ENCODE data around the gene GHR. TPM values are rescaled to one million over a fixed set of nuclear protein-coding genes. Genes with fewer than 3 reads are reported as not detected.
A peak's percentile ranks its signal among the peaks of the same experiment; 100 is the strongest.
"Not testable (repeated sequence)": the region's sequence is repeated elsewhere in the genome, so short reads cannot be mapped to it uniquely, and the experiment has no call there.

Gene GHR
- total RNA-seq, 1 experiment from 2014 or later: not detected

DNA sequence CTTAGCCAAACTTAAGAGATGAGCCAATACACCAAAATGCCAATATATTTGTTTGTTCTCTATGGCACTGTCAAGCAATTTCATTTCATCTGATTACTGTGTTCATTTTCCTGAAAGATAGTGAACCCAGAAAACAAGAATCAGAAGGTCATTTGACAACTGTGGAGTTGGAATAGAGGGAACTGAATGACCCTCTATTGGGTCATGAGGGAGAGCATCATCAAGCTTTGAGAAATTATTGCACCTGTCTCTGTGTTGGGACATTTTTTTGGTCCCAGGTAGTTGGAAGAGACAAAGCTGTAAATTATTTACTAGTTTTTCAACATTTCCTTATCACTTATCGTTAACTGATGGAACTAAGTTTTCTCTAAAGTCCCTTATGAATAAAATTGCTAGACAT lies 129.4 kb downstream of the GHR start:
- in situ Hi-C loops (cut with HindIII; ENCODE audit: low sequenced_read_pairs): no loop called here
- no peak for DNase-seq (ENCODE audit: low spot score)

- DNase-seq (ENCODE audit: low spot score): no peak
- in situ Hi-C loops (cut with HindIII; ENCODE audit: low sequenced_read_pairs): no loop called here
Observed at GRCh38 chr5:42553461-42553860, 130.2 kb downstream of the GHR start.

GRCh38 chr5:42555010-42555409 lies 131.8 kb downstream of the GHR start:
- in situ Hi-C loops (cut with HindIII; ENCODE audit: low sequenced_read_pairs): no loop called here
- no peak for DNase-seq (ENCODE audit: low spot score)

- in situ Hi-C loops (cut with HindIII; ENCODE audit: low sequenced_read_pairs): no loop called here
- no peak for DNase-seq (ENCODE audit: low spot score)
Observed at GRCh38 chr5:42555797-42556196, 132.6 kb downstream of the GHR start.

DNA sequence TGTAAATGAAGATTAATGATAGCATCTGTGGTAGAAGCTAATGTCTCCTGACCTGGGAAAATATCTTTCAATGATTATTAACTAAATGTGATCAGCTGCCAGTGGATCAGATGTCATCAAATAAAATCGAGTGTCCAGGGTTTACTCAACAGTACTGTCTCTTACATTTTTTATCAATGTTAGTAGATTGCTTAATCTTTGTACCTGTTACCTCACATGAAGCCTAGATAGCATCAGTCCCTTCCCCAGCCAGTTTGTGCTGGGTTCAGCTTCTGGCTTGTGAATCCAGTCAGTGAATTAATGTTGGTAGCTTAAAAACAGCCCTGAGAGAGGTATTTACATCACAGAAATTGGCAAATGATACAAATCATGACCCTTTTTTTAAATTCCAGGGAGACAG lies 134.4 kb downstream of the GHR start:
- in situ Hi-C loops (cut with HindIII; ENCODE audit: low sequenced_read_pairs): no loop called here
- DNase-seq (ENCODE audit: low spot score): no peak

DNA sequence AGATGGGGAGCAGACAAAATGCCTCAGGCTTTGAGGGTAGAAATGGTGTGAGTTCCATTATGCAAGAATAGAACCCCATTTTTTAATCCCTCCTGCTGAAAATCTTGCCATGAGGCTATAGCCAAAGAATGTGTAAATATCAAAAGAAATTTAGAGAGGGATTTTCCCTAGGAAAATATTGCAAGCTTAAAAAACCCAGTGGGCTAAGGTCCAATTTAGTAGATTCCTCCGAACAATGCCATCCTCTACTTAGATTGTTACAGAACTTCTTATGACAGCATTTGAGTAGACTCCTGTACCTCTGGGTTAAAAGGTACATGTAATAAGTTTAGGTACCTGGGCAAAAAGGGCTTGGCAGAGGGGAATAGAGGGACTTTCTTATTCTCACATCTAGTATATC lies 138.4 kb downstream of the GHR start:
- DNase-seq (ENCODE audit: low spot score): no peak
- in situ Hi-C loops (cut with HindIII; ENCODE audit: low sequenced_read_pairs): no loop called here

GRCh38 chr5:42564689-42565356 lies 141.6 kb downstream of the GHR start:
- in situ Hi-C loops (cut with HindIII; ENCODE audit: low sequenced_read_pairs): no loop called here
- no peak for DNase-seq (ENCODE audit: low spot score)

DNA sequence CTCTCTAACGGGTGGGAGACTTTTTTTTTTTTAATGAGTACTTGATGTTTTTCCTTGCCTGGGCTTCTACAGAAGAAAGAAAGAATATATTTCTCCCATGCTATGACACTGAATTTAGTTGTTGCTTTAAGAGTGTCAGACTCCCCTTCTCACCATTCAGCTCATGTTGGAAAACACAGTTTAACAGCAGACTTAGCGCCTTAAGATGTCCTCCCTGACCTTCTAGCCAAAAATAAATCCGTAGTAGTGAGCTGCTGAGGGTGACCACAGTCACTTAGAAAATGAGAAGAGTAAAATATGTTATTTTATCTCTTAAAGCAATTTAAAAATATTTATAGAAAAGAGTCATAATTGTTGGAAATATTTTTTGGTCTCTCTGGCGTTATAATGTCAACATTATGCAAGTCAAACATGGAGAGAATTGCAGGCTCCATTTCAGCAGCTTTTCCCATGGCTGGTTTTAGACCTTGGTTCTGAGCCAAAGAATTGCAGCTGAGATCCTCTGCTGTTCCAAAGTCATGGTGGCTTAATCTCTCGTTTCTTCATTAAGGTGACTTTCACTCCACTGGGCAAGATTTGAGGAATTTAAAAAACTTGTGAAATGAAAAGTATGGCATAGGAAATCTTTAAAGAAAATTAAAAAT lies 143.5 kb downstream of the GHR start:
- DNase-seq (ENCODE audit: low spot score): no peak
- in situ Hi-C loops (cut with HindIII; ENCODE audit: low sequenced_read_pairs): no loop called here

DNA sequence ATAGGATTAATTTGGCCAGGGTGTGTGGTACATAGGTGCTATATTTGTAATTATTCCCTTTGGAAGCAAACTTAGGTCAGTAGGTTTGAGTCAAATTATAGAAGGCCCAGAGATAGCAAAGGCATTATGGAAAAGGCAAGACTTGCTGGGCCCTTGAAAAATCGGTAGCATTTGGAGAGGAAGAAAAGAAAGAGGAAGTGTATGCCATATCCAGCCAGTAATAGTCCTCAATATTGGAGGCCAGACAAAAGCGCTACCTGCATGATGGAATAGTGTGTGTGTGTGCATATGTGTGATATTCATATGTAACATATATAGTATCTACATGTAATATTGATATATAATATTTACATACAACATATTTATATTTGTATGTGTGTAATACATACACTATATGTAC lies 146.1 kb downstream of the GHR start:
- in situ Hi-C loops (cut with HindIII; ENCODE audit: low sequenced_read_pairs): no loop called here
- DNase-seq (ENCODE audit: low spot score): no peak

GRCh38 chr5:42569953-42570548 lies 146.8 kb downstream of the GHR start:
- in situ Hi-C loops (cut with HindIII; ENCODE audit: low sequenced_read_pairs): no loop called here
- no peak for DNase-seq (ENCODE audit: low spot score)

DNA sequence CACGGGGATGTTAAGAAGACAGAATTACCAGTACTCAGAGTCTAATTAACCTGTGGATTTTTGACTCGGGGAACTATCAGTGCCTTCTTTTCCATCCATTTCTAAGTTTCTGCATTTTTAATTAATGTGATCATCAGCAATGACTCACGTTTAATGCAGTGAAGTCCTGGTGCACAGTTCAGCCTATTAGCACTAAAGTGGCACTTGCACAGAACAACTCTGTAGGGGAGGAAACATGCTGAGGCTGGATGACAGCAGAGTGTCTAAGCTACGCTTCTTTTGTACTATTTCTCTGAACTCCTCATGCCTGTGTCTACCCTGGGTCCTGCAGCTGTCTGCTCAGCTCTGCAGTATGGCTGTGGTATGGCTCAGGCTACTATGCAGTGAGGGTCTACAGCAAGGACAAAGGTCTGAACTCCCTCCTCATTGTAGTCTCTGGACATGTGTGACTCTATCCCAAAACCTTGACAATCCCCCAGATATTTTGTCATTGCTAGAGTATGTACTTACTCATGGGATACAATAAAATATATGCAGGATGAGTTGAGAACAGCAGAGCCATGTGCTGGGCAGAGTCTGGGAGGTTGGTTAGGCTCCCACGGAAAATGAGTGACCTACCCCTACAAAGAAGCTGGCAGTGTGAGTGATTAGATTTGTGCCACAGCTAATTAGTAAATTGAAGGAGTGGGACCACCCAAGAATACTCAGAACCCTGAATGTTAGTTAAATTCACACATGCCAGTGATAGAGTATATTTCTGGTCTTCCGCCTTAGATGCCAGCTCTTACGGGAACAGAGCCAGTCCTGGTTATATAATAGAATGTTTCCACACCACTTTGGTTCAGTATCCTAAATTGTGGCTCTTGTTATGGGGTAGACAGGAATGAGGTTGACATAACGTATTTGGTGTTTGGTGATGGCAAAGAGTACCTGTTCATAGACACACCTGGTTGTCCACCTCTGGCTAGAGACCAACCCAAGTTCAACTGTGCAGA lies 148.0 kb downstream of the GHR start:
- in situ Hi-C loops (cut with HindIII; ENCODE audit: low sequenced_read_pairs): no loop called here
- DNase-seq (ENCODE audit: low spot score): no peak

DNA sequence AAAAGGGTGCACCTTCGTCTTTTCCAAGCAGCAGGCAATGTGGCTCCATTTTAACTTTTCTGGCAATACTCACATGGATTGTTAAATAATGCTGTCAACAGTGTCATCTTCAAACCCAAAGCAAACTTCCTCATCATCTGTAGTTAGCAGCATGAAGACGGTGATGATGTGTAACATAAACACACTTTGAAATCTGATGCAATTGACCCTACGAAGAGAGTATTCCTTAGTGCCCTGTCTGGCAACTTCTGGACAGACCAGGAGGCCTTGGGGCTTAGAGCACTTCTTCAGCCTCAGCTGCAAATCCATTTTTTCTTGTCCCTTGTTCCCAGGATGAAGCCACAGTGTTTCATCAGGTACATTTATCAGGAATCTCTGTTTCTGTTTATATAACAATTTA lies 149.1 kb downstream of the GHR start:
- DNase-seq (ENCODE audit: low spot score): no peak
- in situ Hi-C loops (cut with HindIII; ENCODE audit: low sequenced_read_pairs): no loop called here

DNA sequence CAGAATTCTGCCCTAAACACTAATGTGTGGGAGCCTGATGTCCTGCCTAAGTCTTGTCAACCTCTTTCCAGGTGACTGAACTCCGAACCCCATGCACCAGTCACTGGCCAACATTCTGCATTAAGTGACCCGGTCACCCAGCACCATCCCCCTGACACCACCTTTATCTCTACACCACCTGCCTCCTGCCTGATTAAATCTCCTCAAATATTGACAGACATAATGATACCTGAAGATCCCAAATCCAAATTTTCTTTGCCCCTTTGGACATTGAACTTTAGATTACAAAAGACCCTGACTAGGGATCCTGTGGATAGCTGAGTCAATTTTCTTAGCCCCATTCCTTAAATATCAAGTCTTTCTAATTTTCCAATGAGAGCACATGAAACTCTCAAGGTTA lies 150.1 kb downstream of the GHR start:
- in situ Hi-C loops (cut with HindIII; ENCODE audit: low sequenced_read_pairs): no loop called here
- no peak for DNase-seq (ENCODE audit: low spot score)

- in situ Hi-C loops (cut with HindIII; ENCODE audit: low sequenced_read_pairs); DNase-seq (ENCODE audit: low spot score): not testable (repeated sequence)
Observed at GRCh38 chr5:42575914-42576313, 152.7 kb downstream of the GHR start.

DNA sequence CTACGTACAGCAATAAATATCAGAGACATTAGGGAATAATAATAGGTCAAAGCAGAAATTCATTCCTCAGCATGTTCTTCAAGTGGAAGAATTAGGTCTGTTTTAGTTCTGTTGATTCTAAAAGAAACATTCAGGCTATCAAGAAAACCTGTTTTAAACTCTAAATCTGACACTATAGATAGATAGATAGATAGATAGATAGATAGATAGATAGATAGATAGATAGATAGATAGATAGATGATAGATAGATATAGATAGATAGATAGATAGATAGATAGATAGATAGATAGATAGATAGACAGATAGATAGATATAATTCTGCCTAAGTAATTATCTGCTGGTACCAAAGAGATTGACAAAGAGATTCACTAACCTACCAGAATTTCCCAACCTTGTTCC lies 155.7 kb downstream of the GHR start:
- in situ Hi-C loops (cut with HindIII; ENCODE audit: low sequenced_read_pairs): not testable (repeated sequence)

GRCh38 chr5:42579320-42579719 lies 156.1 kb downstream of the GHR start:
- DNase-seq (ENCODE audit: low spot score): no peak
- in situ Hi-C loops (cut with HindIII; ENCODE audit: low sequenced_read_pairs): no loop called here

More for the DNA sequence above, 155.7 kb downstream of the GHR start:
- not testable (repeated sequence) for DNase-seq (ENCODE audit: low spot score)

GRCh38 chr5:42581845-42582244 lies 158.6 kb downstream of the GHR start:
- in situ Hi-C loops (cut with HindIII; ENCODE audit: low sequenced_read_pairs): no loop called here

GRCh38 chr5:42582723-42583122 lies 159.5 kb downstream of the GHR start:
- no peak for DNase-seq (ENCODE audit: low spot score)
- in situ Hi-C loops (cut with HindIII; ENCODE audit: low sequenced_read_pairs): no loop called here

More at GRCh38 chr5:42581845-42582244, 158.6 kb downstream of the GHR start:
- DNase-seq (ENCODE audit: low spot score): no peak

- peak; percentile 27 for DNase-seq (ENCODE audit: low spot score)
- in situ Hi-C loops (cut with HindIII; ENCODE audit: low sequenced_read_pairs): no loop called here
Observed at GRCh38 chr5:42583322-42583721, 160.1 kb downstream of the GHR start.

DNA sequence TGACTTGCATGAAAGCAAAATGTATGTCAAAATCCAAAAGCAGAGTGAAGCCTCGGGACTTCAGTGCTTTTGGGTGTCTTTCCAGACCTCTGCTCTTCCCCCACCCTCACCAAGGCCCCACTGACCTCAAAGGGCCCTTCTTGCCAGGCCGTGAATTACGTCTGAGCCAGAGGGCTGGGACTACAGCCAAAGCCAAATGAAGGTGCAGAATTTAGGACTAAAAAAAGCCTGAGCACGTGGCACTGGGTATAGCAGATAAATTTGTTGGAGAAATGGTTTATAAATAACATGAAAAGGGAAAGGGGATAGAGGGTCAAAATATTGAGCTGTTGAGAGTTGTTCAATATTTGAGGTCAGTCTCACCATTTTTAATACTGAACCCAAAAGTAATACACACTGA lies 163.4 kb downstream of the GHR start:
- DNase-seq (ENCODE audit: low spot score): no peak
- in situ Hi-C loops (cut with HindIII; ENCODE audit: low sequenced_read_pairs): no loop called here
